ENCODE results near the gene DPM3. TPM values are rescaled to one million over a fixed set of nuclear protein-coding genes. Genes with fewer than 3 reads are reported as not detected.

Gene DPM3
- total and polyA plus RNA-seq, 2 of the 13 experiments (the other 11 are each of a cell fraction or from before 2014, with no cell fraction given) = 23.2 to 53.4 TPM

GRCh38 chr1:155110826-155111225, 29.5 kb downstream of the DPM3 start:
- peaks cover 49% of the 10 kb centered on the region for H3K4me1 ChIP-seq (ENCODE audit: insufficient read depth, low read length)
- 83% methylated on average over 8 of the region's 8 CpGs for WGBS (ENCODE audit: low lambda C conversion rate)
- H3K27ac ChIP-seq (ENCODE audit: extremely low read length, insufficient read depth, low read length) = no peak overlapping the region
- TF ChIP-seq ZNF232 (CRISPR knock-in tag; IDR thresholded peaks at IDR 0.05; ENCODE audit: borderline replicate concordance) = no peak
- TF ChIP-seq SMARCC2 (IDR thresholded peaks at IDR 0.05) = no peak
- TF ChIP-seq, protein P1, sequence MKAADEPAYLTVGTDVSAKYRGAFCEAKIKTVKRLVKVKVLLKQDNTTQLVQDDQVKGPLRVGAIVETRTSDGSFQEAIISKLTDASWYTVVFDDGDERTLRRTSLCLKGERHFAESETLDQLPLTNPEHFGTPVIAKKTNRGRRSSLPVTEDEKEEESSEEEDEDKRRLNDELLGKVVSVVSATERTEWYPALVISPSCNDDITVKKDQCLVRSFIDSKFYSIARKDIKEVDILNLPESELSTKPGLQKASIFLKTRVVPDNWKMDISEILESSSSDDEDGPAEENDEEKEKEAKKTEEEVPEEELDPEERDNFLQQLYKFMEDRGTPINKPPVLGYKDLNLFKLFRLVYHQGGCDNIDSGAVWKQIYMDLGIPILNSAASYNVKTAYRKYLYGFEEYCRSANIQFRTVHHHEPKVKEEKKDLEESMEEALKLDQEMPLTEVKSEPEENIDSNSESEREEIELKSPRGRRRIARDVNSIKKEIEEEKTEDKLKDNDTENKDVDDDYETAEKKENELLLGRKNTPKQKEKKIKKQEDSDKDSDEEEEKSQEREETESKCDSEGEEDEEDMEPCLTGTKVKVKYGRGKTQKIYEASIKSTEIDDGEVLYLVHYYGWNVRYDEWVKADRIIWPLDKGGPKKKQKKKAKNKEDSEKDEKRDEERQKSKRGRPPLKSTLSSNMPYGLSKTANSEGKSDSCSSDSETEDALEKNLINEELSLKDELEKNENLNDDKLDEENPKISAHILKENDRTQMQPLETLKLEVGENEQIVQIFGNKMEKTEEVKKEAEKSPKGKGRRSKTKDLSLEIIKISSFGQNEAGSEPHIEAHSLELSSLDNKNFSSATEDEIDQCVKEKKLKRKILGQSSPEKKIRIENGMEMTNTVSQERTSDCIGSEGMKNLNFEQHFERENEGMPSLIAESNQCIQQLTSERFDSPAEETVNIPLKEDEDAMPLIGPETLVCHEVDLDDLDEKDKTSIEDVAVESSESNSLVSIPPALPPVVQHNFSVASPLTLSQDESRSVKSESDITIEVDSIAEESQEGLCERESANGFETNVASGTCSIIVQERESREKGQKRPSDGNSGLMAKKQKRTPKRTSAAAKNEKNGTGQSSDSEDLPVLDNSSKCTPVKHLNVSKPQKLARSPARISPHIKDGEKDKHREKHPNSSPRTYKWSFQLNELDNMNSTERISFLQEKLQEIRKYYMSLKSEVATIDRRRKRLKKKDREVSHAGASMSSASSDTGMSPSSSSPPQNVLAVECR (CRISPR knock-in tag; IDR thresholded peaks at IDR 0.05; ENCODE audit: borderline replicate concordance) = no peak
- no peak for TF ChIP-seq MAFF (IDR thresholded peaks at IDR 0.05; ENCODE audit: low read depth, low read length)
- TF ChIP-seq, protein P2, sequence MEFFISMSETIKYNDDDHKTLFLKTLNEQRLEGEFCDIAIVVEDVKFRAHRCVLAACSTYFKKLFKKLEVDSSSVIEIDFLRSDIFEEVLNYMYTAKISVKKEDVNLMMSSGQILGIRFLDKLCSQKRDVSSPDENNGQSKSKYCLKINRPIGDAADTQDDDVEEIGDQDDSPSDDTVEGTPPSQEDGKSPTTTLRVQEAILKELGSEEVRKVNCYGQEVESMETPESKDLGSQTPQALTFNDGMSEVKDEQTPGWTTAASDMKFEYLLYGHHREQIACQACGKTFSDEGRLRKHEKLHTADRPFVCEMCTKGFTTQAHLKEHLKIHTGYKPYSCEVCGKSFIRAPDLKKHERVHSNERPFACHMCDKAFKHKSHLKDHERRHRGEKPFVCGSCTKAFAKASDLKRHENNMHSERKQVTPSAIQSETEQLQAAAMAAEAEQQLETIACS (CRISPR knock-in tag; IDR thresholded peaks at IDR 0.05) = no peak
- TF ChIP-seq NFE2L2 (IDR thresholded peaks at IDR 0.05; ENCODE audit: low read length) = no peak
- no peak for TF ChIP-seq ZFP36 (IDR thresholded peaks at IDR 0.05; ENCODE audit: borderline replicate concordance, low read depth, low read length, partially characterized antibody)
- TF ChIP-seq ZBTB21 (CRISPR knock-in tag; IDR thresholded peaks at IDR 0.05) = no peak
- TF ChIP-seq, protein P3, sequence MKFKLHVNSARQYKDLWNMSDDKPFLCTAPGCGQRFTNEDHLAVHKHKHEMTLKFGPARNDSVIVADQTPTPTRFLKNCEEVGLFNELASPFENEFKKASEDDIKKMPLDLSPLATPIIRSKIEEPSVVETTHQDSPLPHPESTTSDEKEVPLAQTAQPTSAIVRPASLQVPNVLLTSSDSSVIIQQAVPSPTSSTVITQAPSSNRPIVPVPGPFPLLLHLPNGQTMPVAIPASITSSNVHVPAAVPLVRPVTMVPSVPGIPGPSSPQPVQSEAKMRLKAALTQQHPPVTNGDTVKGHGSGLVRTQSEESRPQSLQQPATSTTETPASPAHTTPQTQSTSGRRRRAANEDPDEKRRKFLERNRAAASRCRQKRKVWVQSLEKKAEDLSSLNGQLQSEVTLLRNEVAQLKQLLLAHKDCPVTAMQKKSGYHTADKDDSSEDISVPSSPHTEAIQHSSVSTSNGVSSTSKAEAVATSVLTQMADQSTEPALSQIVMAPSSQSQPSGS (CRISPR knock-in tag; IDR thresholded peaks at IDR 0.05) = no peak
- TF ChIP-seq RAD51 (IDR thresholded peaks at IDR 0.05; ENCODE audit: borderline replicate concordance) = no peak
- no peak for TF ChIP-seq MTF1 (CRISPR knock-in tag; IDR thresholded peaks at IDR 0.05)
- TF ChIP-seq, protein P4, sequence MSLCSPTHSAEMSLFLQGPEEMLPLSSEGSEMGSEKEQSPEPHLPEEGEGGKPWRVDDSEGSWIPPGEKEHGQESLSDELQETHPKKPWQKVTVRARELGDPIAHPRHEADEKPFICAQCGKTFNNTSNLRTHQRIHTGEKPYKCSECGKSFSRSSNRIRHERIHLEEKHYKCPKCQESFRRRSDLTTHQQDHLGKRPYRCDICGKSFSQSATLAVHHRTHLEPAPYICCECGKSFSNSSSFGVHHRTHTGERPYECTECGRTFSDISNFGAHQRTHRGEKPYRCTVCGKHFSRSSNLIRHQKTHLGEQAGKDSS (CRISPR knock-in tag; IDR thresholded peaks at IDR 0.05; ENCODE audit: borderline replicate concordance, low read depth) = no peak
- no peak for TF ChIP-seq ZNF331 (CRISPR knock-in tag; IDR thresholded peaks at IDR 0.05)
- no peak for TF ChIP-seq ZNF24 (IDR thresholded peaks at IDR 0.05)
- TF ChIP-seq, protein P5, sequence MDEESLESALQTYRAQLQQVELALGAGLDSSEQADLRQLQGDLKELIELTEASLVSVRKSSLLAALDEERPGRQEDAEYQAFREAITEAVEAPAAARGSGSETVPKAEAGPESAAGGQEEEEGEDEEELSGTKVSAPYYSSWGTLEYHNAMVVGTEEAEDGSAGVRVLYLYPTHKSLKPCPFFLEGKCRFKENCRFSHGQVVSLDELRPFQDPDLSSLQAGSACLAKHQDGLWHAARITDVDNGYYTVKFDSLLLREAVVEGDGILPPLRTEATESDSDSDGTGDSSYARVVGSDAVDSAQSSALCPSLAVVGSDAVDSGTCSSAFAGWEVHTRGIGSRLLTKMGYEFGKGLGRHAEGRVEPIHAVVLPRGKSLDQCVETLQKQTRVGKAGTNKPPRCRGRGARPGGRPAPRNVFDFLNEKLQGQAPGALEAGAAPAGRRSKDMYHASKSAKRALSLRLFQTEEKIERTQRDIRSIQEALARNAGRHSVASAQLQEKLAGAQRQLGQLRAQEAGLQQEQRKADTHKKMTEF (CRISPR knock-in tag; IDR thresholded peaks at IDR 0.05) = no peak
- no peak for TF ChIP-seq ZNF563 (CRISPR knock-in tag; IDR thresholded peaks at IDR 0.05)
- intact Hi-C loops (cut with micrococcal nuclease; ENCODE audit: unreplicated experiment) (loop anchor here (5.0 kb wide), 1 partner anchor 406 kb away; no protein-coding TSS in a partner anchor), in situ Hi-C loops (cut with HindIII; ENCODE audit: extremely low pct_ligation_motif_present, low pct_unique_long_range_greater_than_20kb) (no loop called here)
- H3K27me3 ChIP-seq (ENCODE audit: control insufficient read depth in 1 of 2, insufficient read depth in 2 of 2, low read length in 2 of 2) = no peaks in the 10 kb centered on the region
- ATAC-seq = no peak
- H3K4me2 ChIP-seq (ENCODE audit: low read depth, low read length) = no peak overlapping the region
- no TSS peak for BruUV-seq (replicated peaks)
- no peak overlapping the region for H3K9ac ChIP-seq (ENCODE audit: insufficient read depth, low read depth, low read length)
- no peaks in the 10 kb centered on the region for H3K79me2 ChIP-seq (ENCODE audit: insufficient read depth, low read length)
- no peak overlapping the region for H2AFZ ChIP-seq (ENCODE audit: low read length)
- H3K36me3 ChIP-seq (replicated peaks in 1 of 2; ENCODE audit: control insufficient read depth in 1 of 2, insufficient read depth in 2 of 2, low read length in 2 of 2) = no peaks in the 10 kb centered on the region
- ChIA-PET POLR2A (interaction anchor here (0.8 kb wide), 1 partner anchor 15 kb away, joined by 3 read pairs; no protein-coding TSS in a partner anchor), CTCF (ENCODE audit: low intra/inter-chr PET ratio, low total read pairs) (no interaction called here)
- no peaks in the 10 kb centered on the region for H3K9me3 ChIP-seq (ENCODE audit: low read length)
- FAIRE-seq = no peak
- no peak overlapping the region for H3K4me3 ChIP-seq (replicated peaks in 1 of 3; ENCODE audit: insufficient read depth in 1 of 3, low read depth in 2 of 3, low read length in 3 of 3)
- no peaks in the 10 kb centered on the region for H4K20me1 ChIP-seq (ENCODE audit: insufficient read depth, low read length)
- DNase-seq (ENCODE audit: low spot score) = no peak
